ENCODE results near the gene SERHL2. TPM values are rescaled to one million over a fixed set of nuclear protein-coding genes. Genes with fewer than 3 reads are reported as not detected.
"Not testable (repeated sequence)": the region's sequence is repeated elsewhere in the genome, so short reads cannot be mapped to it uniquely, and the experiment has no call there.

SERHL2 gene
- total RNA-seq, 2 experiments from 2014 or later = 0.36 to 1.3 TPM

DNA sequence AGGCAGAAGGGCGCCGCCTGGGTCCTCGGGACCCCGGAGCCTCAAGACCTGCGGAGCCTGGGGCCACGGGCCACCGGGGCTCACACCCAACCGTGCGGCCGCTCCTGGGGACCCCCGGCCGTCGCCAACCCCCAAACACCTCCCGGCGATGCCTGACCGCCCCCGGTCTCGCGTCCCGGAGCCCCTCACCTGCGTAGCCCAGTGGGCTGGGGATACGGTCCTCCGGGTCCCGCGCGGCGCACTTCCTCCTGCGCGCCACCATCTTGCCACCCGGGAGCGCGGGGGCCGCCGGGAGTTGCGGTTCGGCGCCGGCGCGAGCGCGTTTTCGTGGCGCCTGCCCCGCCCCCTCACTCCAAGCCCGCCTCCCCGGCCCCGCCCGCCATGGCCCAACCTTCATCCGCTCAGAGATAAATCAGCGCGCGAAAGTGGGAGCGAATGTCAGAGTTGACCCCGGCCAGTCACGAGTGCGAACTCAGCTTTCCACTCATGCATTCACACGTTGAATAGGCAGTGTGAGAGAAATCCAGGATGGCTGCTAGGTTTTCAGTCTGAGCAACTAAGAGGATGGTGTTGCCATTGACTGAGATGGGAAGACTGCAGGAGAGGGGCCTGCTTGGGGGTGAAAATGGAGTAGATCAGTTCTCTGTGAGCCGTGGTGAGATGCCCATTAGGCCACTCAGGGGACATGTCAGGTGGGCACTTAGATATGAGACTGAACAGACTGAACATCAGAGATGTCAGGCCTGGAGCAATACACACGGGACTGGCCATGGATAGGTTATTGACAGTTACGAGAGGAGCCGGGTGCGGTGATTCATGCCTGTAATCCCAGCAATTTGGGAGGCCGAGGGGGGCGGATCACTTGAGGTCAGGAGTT lies 34.0 kb upstream of the SERHL2 start, which contains the start of gene RRP7A:
TSS of gene RRP7A (minus strand) at position 272 of the 877 bp plus-strand sequence. CDS start at position 262, 10 bp downstream.
- DNase-seq = peak; percentile 90
- CTCF ChIA-PET = interaction anchor here (1.0 kb wide), 1 partner anchor 41 kb away, joined by 3 read pairs; no protein-coding TSS in a partner anchor
- H3K27me3 Mint-ChIP-seq (ENCODE audit: low read depth) = no peaks in the 10 kb centered on the region
- H3K4me1 Mint-ChIP-seq (ENCODE audit: low read depth) = peaks cover 13% of the 10 kb centered on the region
- peaks cover 14% of the 10 kb centered on the region for H3K36me3 Mint-ChIP-seq (ENCODE audit: low read depth)
- H3K27ac Mint-ChIP-seq = peak within 1 kb of the TSS; percentile 87
- peak within 1 kb of the TSS; percentile 97 for H3K4me3 Mint-ChIP-seq
- intact Hi-C loops (cut with micrococcal nuclease) = loop anchor here (1.0 to 2.0 kb wide), 2 partner anchors 19 to 429 kb away; partner anchors contain the start of gene NDUFA6
- H3K9me3 Mint-ChIP-seq = no peaks in the 10 kb centered on the region

DNA sequence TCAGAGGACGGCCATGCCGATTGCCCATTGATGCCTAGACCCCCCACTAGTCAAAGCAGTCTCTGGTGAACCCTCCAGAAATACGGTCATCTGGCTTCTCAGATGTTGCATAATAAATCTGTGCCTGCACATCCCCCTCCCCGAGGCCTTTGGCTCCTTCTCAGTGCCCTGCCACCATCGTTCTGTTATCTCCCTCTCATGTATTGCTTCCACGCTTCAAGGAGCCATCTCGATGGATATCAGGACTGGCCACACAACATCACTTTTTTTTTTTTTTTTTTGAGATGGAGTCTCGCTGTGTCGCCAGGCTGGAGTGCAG lies 32.6 kb upstream of the SERHL2 start:
- CTCF ChIA-PET = no interaction called here
- H3K4me1 Mint-ChIP-seq (ENCODE audit: low read depth) = peaks cover 13% of the 10 kb centered on the region
- no peaks in the 10 kb centered on the region for H3K9me3 Mint-ChIP-seq
- H3K27ac Mint-ChIP-seq = no peak overlapping the region
- peaks cover 10% of the 10 kb centered on the region for H3K36me3 Mint-ChIP-seq (ENCODE audit: low read depth)
- no peak for DNase-seq
- H3K27me3 Mint-ChIP-seq (ENCODE audit: low read depth) = no peaks in the 10 kb centered on the region
- no peak overlapping the region for H3K4me3 Mint-ChIP-seq
- intact Hi-C loops (cut with micrococcal nuclease) = no loop called here

DNA sequence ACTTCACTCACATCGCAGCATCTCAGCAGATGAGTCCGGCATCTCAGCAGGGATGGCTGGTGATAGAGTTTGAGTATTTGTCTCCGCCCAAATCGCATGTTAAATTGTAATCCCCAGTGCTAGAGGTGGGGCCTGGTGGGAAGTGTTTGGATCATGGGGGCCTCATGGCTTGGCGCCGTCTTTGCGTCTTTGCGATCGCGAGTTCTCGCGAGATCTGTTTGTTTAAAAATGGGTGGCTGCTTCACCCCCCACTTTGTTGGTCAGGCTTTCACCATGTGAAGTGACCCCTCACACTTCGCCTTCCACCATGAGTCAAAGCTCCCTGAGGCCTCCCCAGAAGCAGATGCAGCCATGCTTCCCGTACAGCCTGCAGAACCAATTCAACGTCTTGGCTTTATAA lies 31.2 kb upstream of the SERHL2 start:
- Mint-ChIP-seq H3K36me3 (ENCODE audit: low read depth) (peaks cover 6% of the 10 kb centered on the region), H3K27me3 (ENCODE audit: low read depth) (no peaks in the 10 kb centered on the region), H3K4me3 (no peak overlapping the region), H3K9me3 (no peaks in the 10 kb centered on the region), H3K27ac (no peak overlapping the region), H3K4me1 (ENCODE audit: low read depth) (peaks cover 13% of the 10 kb centered on the region)
- CTCF ChIA-PET = interaction anchor here (0.7 kb wide), 1 partner anchor 329 kb away, joined by 7 read pairs; no protein-coding TSS in a partner anchor
- intact Hi-C loops (cut with micrococcal nuclease) = no loop called here
- DNase-seq = no peak

DNA sequence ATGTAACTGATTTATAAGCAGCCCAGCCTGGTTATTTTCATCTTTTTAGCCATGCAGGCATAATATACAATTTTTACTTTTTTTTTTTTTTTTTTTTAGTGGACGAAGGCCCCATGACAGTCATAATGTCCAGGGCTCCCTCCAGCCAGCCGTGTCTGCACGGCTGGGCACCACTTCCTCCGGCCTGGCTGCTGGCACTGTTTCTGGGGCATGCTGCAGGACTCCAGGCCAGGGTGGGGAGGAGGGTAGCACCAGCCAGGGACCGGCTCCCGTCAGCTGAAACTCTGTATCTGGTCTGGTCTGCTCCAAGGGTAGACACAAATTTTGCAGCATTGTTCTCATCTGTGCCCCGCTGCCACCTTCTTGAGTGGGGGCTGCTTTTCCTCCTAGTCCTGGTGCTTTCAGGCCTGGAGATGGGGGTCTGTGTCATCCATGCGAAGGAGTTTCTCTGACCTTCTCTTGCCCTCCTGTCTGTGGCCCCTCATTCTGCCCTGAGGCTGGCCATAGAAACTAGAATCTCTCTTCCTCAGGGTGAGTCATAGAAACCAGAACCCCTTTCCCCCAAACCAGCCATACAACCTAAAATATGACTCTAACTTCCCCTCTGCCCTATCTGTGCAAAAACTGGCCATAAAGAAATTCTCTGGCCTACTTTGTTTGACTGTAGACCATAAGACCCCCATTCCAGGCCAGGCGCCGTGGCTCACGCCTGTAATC lies 25.0 kb upstream of the SERHL2 start:
- H3K4me3 Mint-ChIP-seq = no peak overlapping the region
- H3K27me3 Mint-ChIP-seq (ENCODE audit: low read depth) = no peaks in the 10 kb centered on the region
- DNase-seq = no peak
- H3K9me3 Mint-ChIP-seq = no peaks in the 10 kb centered on the region
- intact Hi-C loops (cut with micrococcal nuclease) = no loop called here
- CTCF ChIA-PET = no interaction called here
- no peak overlapping the region for H3K27ac Mint-ChIP-seq
- H3K4me1 Mint-ChIP-seq (ENCODE audit: low read depth) = peaks cover 5% of the 10 kb centered on the region
- no peaks in the 10 kb centered on the region for H3K36me3 Mint-ChIP-seq (ENCODE audit: low read depth)

DNA sequence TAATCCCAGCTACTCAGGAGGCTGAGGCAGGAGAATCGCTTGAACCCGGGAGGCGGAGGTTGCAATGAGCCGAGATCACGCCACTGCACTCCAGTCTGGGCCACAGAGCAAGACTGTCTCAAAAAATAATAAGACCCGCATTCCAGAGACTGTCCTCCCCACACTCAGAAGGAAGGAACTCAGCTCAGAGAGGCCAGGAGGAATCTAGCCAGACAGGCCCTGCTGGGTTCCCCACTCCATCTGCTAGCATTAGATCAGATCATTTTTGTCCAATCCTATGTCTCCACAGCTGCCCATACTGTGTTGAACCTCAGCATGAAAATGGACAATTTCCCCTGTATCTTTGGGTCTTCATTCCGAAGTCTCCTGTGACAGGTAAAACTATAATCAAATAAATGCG lies 24.3 kb upstream of the SERHL2 start:
- H3K27ac Mint-ChIP-seq; CTCF ChIA-PET; H3K4me3 Mint-ChIP-seq; H3K4me1 Mint-ChIP-seq (ENCODE audit: low read depth); intact Hi-C loops (cut with micrococcal nuclease); DNase-seq; H3K9me3 Mint-ChIP-seq; H3K27me3 Mint-ChIP-seq (ENCODE audit: low read depth); H3K36me3 Mint-ChIP-seq (ENCODE audit: low read depth): not testable (repeated sequence)

DNA sequence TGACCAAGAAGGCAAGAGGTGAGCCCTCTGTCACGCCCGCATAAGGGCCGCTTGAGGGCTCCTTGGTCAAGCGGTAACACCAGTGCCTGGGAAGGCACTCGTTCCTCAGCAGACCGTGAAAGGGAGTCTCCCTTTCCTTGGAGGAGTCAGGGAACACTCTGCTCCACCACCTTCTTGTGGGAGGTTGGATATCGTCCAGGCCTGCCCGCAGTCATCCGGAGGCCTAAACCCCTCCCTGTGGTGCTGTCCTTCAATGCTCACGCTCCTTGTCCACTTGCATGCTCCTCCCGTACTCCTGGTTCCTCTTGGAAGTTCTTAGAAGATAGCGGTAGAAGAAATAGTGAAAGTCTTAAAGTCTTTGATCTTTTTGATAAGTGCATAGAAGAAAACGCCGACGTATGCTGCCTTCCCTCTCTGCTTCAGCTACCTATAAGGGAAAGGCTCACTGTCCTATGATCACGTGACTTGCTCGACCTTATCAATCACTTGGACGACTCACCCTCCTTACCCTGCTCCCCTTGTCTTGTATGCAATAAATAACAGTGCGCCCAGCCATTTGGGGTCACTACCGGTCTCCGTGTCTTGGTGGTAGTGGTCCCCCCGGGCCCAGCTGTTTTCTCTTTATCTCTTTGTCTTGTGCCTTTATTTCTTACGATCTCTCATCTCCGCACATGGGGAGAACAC lies 22.2 kb upstream of the SERHL2 start:
- H3K4me3 Mint-ChIP-seq; H3K36me3 Mint-ChIP-seq (ENCODE audit: low read depth); H3K27me3 Mint-ChIP-seq (ENCODE audit: low read depth); intact Hi-C loops (cut with micrococcal nuclease); CTCF ChIA-PET; H3K27ac Mint-ChIP-seq; H3K4me1 Mint-ChIP-seq (ENCODE audit: low read depth); H3K9me3 Mint-ChIP-seq; DNase-seq: not testable (repeated sequence)

DNA sequence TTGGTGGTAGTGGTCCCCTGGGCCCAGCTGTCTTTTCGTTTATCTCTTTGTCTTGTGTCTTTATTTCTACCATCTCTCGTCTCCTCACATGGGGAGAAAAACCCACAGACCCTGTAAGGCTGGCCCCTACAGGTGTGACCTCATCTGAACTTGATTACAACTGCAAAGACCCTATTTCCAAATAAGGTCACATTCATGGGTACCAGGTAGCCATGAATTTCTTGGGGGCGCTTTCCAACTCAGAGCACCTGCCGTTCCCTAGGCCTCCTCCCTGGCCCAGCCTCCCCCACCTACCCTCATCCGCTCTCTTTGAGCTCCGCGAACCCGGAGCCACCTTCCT lies 20.1 kb upstream of the SERHL2 start:
- peak overlapping the region; percentile 54 for H3K4me3 Mint-ChIP-seq
- intact Hi-C loops (cut with micrococcal nuclease) = no loop called here
- H3K9me3 Mint-ChIP-seq = no peaks in the 10 kb centered on the region
- DNase-seq = no peak
- CTCF ChIA-PET = interaction anchor here (0.7 to 1.0 kb wide), 2 partner anchors 16 to 35 kb away, joined by 3 read pairs; no protein-coding TSS in a partner anchor
- no peaks in the 10 kb centered on the region for H3K27me3 Mint-ChIP-seq (ENCODE audit: low read depth)
- no peaks in the 10 kb centered on the region for H3K36me3 Mint-ChIP-seq (ENCODE audit: low read depth)
- H3K27ac Mint-ChIP-seq = no peak overlapping the region
- peaks cover 18% of the 10 kb centered on the region for H3K4me1 Mint-ChIP-seq (ENCODE audit: low read depth)

DNA sequence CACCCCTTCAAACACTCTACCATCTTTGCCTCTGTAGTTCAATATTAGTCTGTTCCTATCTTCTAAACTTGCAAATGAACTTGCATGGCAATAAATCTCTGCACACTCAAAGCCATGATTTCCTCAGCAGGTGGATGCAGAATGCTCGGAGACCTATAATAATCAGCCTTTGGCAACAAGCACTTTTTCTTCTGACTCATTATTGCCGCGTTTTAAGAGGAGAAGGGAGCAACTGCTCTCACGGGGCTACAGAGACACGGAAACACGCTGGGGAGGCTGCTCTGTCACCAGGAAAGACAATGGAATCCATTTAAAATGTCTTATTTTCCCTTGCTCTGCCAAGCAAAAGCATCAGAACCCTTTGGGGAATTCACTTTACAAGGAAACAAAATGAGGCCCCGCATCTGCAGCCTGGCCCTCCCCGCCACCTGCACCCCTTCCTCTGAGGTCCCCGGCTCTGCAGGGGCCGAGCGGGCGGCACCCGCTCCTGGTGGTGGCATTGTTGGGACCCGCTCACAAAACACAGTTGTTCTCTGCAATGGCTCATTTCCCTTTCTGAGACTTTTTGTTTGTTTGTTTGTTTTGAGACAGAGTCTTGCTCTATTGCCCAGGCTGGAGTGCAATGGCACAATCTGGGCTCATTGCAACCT lies 18.5 kb upstream of the SERHL2 start:
- H3K27ac Mint-ChIP-seq; H3K4me3 Mint-ChIP-seq; CTCF ChIA-PET; intact Hi-C loops (cut with micrococcal nuclease); H3K9me3 Mint-ChIP-seq; H3K27me3 Mint-ChIP-seq (ENCODE audit: low read depth); H3K36me3 Mint-ChIP-seq (ENCODE audit: low read depth); DNase-seq: not testable (repeated sequence)
- H3K4me1 Mint-ChIP-seq (ENCODE audit: low read depth) = peaks cover 18% of the 10 kb centered on the region

DNA sequence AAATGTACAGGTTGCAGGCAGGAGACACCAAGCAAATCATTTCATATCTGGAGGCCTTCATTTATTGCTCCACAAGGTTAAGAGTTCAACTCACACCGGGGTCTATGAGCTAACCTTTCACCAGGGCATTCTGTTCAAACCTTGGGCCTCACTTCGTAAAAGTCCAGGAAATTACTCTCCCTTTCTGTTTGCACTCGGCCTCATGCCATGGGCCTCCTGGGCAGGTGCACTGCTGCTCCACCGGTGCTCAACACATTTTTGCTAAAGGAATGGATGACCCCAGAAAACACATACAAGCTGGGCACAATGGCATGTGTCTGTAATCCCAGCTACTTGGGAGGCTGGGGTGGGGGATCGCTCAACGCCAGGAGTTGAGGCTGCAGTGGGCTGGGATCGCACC lies 17.6 kb upstream of the SERHL2 start:
- Mint-ChIP-seq H3K36me3 (ENCODE audit: low read depth) (no peaks in the 10 kb centered on the region), H3K27ac (no peak overlapping the region), H3K4me1 (ENCODE audit: low read depth) (peaks cover 18% of the 10 kb centered on the region), H3K4me3 (no peak overlapping the region), H3K27me3 (ENCODE audit: low read depth) (no peaks in the 10 kb centered on the region), H3K9me3 (no peaks in the 10 kb centered on the region)
- intact Hi-C loops (cut with micrococcal nuclease) = no loop called here
- CTCF ChIA-PET = no interaction called here
- no peak for DNase-seq

DNA sequence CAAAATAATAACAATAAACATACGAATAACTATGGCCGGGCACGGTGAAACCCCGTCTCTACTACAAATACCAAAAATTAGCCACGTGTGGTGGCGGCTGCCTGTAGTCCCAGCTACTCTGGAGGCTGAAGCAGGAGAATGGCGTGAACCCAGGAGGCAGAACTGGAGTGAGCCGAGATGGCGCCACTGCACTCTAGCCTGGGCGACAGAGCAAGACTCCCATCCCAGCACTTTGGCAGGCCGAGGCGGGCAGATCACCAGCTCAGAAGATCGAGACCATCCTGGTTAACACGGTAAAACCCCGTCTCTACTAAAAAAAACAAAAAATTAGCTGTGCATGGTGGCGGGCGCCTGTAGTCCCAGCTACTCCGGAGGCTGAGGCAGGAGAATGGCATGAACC lies 17.1 kb upstream of the SERHL2 start:
- H3K27me3 Mint-ChIP-seq (ENCODE audit: low read depth); H3K36me3 Mint-ChIP-seq (ENCODE audit: low read depth); CTCF ChIA-PET; H3K27ac Mint-ChIP-seq; H3K9me3 Mint-ChIP-seq; intact Hi-C loops (cut with micrococcal nuclease); H3K4me3 Mint-ChIP-seq; DNase-seq: not testable (repeated sequence)
- peaks cover 18% of the 10 kb centered on the region for H3K4me1 Mint-ChIP-seq (ENCODE audit: low read depth)

DNA sequence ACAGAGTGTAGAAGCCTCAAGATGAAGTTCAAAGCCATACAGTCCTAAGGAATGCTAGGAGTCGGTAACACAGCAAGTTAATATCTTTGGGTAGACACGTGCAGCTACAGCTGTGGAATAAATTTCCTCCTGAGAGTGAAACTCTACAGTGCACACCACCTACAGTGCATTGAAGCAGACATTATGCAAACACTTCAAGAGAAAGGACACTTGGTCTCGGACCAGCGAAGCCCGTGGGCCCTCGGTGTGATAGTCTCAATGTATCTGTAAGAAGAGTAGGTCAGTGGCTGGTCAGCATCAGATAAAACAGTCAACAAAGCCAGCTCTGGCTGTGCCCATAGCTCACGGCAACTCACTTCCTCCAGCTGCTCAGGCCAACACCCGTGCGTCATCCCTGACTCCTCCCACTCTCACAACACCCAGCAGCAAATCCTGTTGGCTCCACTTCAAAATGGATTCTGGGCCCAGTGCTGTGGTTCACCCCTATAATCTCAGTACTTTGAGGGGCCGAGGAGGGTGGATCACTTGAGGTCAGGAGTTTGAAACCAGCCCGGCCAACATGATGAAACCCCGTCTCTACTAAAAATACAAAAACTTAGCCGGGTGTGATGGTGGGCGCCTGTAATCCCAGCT lies 16.4 kb upstream of the SERHL2 start:
- H3K4me1 Mint-ChIP-seq (ENCODE audit: low read depth) = peaks cover 18% of the 10 kb centered on the region
- CTCF ChIA-PET; H3K4me3 Mint-ChIP-seq; H3K36me3 Mint-ChIP-seq (ENCODE audit: low read depth); intact Hi-C loops (cut with micrococcal nuclease); H3K9me3 Mint-ChIP-seq; DNase-seq; H3K27me3 Mint-ChIP-seq (ENCODE audit: low read depth); H3K27ac Mint-ChIP-seq: not testable (repeated sequence)
